ENCODE measurements around the gene SLX1A. TPM values are rescaled to one million over a fixed set of nuclear protein-coding genes. Genes with fewer than 3 reads are reported as not detected.

Gene SLX1A
- total and polyA plus RNA-seq, 10 of the 15 experiments (the other 5 are each of a cell fraction or from before 2014, with no cell fraction given): 2.5 to 123 (median 28.9) TPM

DNA sequence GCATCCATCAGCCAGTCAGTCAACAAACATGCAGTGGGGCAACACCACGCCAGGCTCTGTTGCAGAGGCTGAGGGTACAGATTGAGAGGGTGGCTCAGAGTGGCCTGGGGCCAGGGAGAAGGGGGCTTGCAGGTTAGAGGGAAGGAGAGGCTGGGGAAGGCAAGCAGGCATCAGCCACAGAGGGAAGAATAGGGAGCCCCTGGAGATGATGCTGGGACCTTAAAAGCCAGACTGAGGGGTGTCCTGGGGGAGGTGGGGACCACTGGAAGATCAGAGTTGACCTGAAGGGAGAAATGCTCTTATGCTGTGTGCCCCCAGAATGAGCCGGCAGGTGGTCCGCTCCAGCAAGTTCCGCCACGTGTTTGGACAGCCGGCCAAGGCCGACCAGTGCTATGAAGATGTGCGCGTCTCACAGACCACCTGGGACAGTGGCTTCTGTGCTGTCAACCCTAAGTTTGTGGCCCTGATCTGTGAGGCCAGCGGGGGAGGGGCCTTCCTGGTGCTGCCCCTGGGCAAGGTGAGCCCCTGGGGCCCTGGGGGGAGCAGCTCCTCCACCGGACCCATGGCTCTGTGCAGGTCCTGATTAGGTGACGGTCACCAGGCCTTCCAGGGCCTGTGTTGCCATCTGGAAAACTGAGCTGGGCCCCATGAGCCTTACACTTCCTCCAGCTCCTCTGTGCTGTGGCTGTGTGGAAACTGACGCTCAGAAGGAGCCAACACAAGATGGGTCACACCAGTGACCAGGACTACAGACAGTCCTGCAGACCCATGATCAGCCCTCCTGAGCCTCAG, 8.6 kb upstream of the SLX1A start:
- FAIRE-seq (no peak), ATAC-seq (peak; percentile 11), DNase-seq (ENCODE audit: low read depth, low spot score) (no peak)
- ChIA-PET SMC1A (ENCODE audit: uncharacterized antibody, unreplicated experiment) (interaction anchor here (1.0 to 4.0 kb wide), 4 partner anchors 42 to 186 kb away, joined by 5 to 30 read pairs (median 6); partner anchors contain the start of gene TBX6), POLR2A (interaction anchor here (0.9 to 5.2 kb wide), 12 partner anchors 57 to 421 kb away, joined by 3 to 59 read pairs (median 4); partner anchors contain the start of genes ALDOA, CD2BP2, TBC1D10B and TBX6), CTCF (interaction anchor here (1.0 to 4.9 kb wide), 5 partner anchors 72 to 473 kb away, joined by 3 to 45 read pairs (median 5); partner anchors contain the start of genes FBRS, GDPD3 and TBX6), RAD21 (ENCODE audit: unreplicated experiment) (interaction anchor here (0.6 to 2.8 kb wide), 7 partner anchors 59 to 245 kb away, joined by 3 to 18 read pairs (median 4); partner anchors contain the start of genes ALDOA, DCTPP1 and TBX6)
- TSS peak; percentile 80 for BruUV-seq (replicated peaks)
- H3K79me2 ChIP-seq (ENCODE audit: control insufficient read depth, insufficient read depth, low read length): peaks cover 55% of the 10 kb centered on the region
- H3K4me3 ChIP-seq: peak overlapping the region; percentile 96
- no peaks in the 10 kb centered on the region for H3K27me3 ChIP-seq (replicated peaks in 1 of 2; ENCODE audit: control insufficient read depth in 2 of 2, insufficient read depth in 2 of 2, low read length in 1 of 2)
- H3K36me3 ChIP-seq (ENCODE audit: control insufficient read depth in 2 of 2, insufficient read depth in 2 of 2, low read length in 1 of 2): peaks cover 17 to 29% of the 10 kb centered on the region in 2 experiments
- H3K9me3 ChIP-seq (replicated peaks; ENCODE audit: control insufficient read depth, insufficient read depth, low read length): no peaks in the 10 kb centered on the region
- in situ Hi-C loops (cut with MboI) (loop anchor here (10.0 kb wide), 2 partner anchors 450 to 510 kb away; partner anchors contain the start of gene SRCAP), intact Hi-C loops (cut with micrococcal nuclease; ENCODE audit: unreplicated experiment) (no loop called here)
- H3K27ac ChIP-seq (ENCODE audit: control insufficient read depth, insufficient read depth): peak overlapping the region; percentile 100
- under 1% methylated on average over 13 of the region's 13 CpGs for WGBS (ENCODE audit: insufficient coverage, insufficient replicate concordance, low lambda C conversion rate, missing lambda C conversion rate)
- peak overlapping the region; percentile 99 for H3K9ac ChIP-seq (ENCODE audit: control insufficient read depth, insufficient read depth, low read length)
- H3K4me2 ChIP-seq (ENCODE audit: control insufficient read depth, insufficient read depth): peak overlapping the region; percentile 100
- H4K20me1 ChIP-seq (ENCODE audit: control insufficient read depth, insufficient read depth): no peaks in the 10 kb centered on the region
- H3K4me1 ChIP-seq (ENCODE audit: control insufficient read depth, insufficient read depth, low read length): peaks cover 28% of the 10 kb centered on the region
- H2AFZ ChIP-seq (ENCODE audit: control insufficient read depth, low read depth, low read length): no peak overlapping the region
- TF ChIP-seq MEF2B (IDR thresholded peaks at IDR 0.05; ENCODE audit: partially characterized antibody, poor library complexity, severe bottlenecking) (no peak), POLR2A (IDR thresholded peaks at IDR 0.05; ENCODE audit: low read depth, low read length) (peak; percentile 63), SREBF1 (IDR thresholded peaks at IDR 0.05; ENCODE audit: low read length) (no peak), ZNF24 (IDR thresholded peaks at IDR 0.05) (no peak), JUNB (IDR thresholded peaks at IDR 0.05) (no peak), ZNF207 (IDR thresholded peaks at IDR 0.05; ENCODE audit: borderline replicate concordance) (no peak; the same call in 1 of the 2 replicates), CREM (IDR thresholded peaks at IDR 0.05; ENCODE audit: low read depth) (no peak), SRF (IDR thresholded peaks at IDR 0.05; ENCODE audit: low read depth in 2 of 2, low read length in 2 of 2) (no peak), TARDBP (IDR thresholded peaks at IDR 0.05; ENCODE audit: borderline replicate concordance) (no peak), CEBPB (IDR thresholded peaks at IDR 0.05; ENCODE audit: borderline replicate concordance in 1 of 2, low read depth in 2 of 2, low read length in 2 of 2) (no peak), BMI1 (IDR thresholded peaks at IDR 0.05; ENCODE audit: borderline replicate concordance) (no peak; the same call in 1 of the 2 replicates)
- TF ChIP-seq, protein P1, sequence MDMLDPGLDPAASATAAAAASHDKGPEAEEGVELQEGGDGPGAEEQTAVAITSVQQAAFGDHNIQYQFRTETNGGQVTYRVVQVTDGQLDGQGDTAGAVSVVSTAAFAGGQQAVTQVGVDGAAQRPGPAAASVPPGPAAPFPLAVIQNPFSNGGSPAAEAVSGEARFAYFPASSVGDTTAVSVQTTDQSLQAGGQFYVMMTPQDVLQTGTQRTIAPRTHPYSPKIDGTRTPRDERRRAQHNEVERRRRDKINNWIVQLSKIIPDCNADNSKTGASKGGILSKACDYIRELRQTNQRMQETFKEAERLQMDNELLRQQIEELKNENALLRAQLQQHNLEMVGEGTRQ (IDR thresholded peaks at IDR 0.05; ENCODE audit: borderline replicate concordance, low read depth, low read length): no peak
- TF ChIP-seq, protein P2, sequence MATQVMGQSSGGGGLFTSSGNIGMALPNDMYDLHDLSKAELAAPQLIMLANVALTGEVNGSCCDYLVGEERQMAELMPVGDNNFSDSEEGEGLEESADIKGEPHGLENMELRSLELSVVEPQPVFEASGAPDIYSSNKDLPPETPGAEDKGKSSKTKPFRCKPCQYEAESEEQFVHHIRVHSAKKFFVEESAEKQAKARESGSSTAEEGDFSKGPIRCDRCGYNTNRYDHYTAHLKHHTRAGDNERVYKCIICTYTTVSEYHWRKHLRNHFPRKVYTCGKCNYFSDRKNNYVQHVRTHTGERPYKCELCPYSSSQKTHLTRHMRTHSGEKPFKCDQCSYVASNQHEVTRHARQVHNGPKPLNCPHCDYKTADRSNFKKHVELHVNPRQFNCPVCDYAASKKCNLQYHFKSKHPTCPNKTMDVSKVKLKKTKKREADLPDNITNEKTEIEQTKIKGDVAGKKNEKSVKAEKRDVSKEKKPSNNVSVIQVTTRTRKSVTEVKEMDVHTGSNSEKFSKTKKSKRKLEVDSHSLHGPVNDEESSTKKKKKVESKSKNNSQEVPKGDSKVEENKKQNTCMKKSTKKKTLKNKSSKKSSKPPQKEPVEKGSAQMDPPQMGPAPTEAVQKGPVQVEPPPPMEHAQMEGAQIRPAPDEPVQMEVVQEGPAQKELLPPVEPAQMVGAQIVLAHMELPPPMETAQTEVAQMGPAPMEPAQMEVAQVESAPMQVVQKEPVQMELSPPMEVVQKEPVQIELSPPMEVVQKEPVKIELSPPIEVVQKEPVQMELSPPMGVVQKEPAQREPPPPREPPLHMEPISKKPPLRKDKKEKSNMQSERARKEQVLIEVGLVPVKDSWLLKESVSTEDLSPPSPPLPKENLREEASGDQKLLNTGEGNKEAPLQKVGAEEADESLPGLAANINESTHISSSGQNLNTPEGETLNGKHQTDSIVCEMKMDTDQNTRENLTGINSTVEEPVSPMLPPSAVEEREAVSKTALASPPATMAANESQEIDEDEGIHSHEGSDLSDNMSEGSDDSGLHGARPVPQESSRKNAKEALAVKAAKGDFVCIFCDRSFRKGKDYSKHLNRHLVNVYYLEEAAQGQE (IDR thresholded peaks at IDR 0.05; ENCODE audit: low read depth, low read length): no peak
- TF ChIP-seq, protein P3, sequence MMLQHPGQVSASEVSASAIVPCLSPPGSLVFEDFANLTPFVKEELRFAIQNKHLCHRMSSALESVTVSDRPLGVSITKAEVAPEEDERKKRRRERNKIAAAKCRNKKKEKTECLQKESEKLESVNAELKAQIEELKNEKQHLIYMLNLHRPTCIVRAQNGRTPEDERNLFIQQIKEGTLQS (IDR thresholded peaks at IDR 0.05; ENCODE audit: borderline replicate concordance, extremely low read depth, low read depth, low read length): no peak
- TF ChIP-seq, protein P4, sequence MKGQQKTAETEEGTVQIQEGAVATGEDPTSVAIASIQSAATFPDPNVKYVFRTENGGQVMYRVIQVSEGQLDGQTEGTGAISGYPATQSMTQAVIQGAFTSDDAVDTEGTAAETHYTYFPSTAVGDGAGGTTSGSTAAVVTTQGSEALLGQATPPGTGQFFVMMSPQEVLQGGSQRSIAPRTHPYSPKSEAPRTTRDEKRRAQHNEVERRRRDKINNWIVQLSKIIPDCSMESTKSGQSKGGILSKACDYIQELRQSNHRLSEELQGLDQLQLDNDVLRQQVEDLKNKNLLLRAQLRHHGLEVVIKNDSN (IDR thresholded peaks at IDR 0.05; ENCODE audit: borderline replicate concordance, extremely low read length, insufficient read depth, low read depth, low read length): no peak

Data from GM12878 (cell line).